Activated gamma-delta T cell treated with Interleukin-2 at 50 U/mL for 16 hours (primary cell): Measurements from ENCODE around the gene SETD5.

Source experiments
- DNase-seq: peaks from one replicate; pipeline ENCODE4 v3.0.0-alpha.2; 2020

The SETD5 gene

DNA sequence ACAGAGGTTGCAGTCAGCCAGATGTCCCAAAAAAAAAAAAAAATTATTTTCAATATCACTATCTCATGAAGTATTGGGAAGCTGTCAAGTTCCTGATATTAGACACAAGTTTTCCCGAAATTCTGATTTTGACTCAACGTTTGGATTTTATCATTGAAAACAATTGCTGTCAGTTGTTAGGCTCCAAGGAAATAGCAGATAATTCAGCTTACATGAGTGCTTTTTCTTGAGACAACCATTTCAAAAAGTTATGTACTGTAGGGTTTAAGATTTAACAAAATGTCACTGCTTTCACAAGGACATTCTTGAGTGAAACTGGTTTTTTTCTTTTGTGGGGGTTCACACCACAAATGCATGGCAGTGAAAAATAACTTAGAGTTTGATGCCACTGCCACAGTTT lies 9.3 kb upstream of the SETD5 start:
- DNase-seq, result no peak

DNA sequence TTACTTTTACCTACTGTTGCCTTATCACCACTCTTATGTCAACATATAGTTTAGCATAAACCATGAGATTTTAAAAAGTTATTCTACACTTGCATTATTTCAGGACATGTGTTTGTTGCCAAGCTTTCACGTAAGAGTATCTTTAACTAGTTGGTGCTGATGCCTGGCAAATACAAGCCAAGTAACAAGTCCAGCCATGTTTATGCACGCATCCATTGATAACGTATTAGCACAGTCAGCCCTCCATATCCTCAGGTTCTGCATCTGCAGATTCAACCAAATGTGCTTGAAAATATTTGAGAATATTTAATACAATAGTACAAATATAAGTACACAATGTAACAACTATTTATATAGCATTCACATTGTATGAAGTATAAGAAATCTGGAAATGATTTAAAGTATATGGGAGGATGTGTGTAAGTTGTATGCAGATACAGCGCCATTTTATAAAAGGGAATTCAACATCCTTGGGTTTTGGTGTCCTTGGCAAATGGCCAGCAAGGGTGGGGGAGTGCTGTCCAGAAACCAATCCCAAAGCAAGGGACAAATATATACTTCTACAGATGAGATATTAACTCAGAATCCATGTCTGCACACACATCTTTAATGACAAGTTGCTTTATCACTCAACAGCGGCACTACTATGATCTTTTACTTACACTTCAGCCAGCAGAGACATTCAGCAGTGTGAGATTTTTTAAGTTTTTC lies 8.7 kb upstream of the SETD5 start:
- DNase-seq, result no peak

DNA sequence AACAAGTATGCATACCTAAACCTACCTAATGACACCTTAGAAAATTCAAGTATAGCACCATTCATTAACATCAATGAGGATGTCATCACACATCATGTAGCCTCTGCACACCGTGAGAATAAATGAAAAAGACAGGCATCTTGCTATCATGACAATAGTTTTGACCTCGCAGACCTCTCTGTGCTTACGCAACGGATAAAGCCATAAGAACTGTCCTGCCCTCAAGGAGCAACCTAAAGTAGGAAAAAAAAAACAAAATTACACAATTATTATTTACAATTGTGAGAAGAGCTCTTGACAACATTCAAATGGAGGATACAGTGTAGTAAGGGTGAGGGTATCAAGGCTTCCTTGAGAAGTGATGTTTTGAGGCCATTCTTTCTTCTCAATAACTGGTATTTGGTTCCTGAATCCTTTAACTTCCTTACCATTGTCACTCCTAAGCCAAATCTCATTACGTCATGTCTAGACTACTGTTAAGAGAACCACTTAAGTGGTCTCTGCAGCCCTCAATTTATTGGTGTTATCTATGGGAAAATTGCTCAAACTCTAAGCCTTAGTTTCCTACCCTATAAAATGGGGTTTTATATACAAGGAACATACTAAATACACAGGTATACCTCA lies 7.0 kb upstream of the SETD5 start:
- DNase-seq, result no peak

DNA sequence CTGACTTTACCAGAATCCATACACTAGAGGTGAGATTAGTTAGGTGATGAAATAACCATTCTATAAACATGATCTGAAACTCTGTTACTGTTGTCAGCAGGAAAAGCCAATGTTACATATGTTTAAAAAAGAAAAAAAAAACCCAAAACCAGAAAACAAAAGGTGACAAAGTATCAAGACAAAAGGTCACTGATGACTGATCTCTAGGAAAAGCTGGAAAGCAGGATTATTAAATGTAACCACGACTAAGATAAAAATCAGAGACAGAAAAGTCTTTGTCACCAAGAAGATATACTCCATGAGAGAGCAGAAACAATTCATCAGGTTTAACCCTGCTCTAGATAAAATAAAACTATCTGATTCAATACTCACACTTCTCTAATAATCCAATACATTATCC lies 5.4 kb upstream of the SETD5 start:
- no peak for DNase-seq

DNA sequence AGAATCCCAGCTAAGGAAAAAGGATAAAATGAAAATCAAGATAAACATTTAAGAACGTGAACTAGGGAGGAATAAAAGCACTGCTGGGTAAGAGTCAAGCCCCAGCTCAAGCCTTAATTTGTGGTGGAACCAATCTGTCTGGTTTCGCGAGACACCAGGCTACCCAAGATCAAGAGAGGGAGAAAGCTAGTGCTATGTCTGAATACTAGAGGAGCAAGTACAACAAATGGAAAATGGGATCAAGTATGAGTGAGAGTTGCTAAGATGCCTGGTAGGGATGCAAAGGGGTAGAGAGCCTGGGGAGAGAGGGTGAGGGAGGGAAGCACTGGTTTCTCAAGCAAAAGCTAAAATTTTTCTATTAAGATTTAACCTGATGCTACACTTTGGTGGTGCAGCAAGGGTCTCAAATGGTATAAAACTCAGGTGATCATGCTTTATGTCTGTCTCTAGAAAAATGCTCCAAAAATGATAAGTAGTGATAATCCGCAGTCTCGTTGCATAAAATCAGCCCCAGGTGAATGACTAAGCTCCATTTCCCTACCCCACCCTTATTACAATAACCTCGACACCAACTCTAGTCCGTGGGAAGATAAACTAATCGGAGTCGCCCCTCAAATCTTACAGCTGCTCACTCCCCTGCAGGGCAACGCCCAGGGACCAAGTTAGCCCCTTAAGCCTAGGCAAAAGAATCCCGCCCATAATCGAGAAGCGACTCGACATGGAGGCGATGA lies 1.7 kb upstream of the SETD5 start:
- DNase-seq, result no peak

DNA sequence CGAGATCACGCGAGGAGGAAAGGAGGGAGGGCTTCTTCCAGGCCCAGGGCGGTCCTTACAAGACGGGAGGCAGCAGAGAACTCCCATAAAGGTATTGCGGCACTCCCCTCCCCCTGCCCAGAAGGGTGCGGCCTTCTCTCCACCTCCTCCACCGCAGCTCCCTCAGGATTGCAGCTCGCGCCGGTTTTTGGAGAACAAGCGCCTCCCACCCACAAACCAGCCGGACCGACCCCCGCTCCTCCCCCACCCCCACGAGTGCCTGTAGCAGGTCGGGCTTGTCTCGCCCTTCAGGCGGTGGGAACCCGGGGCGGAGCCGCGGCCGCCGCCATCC lies 1.1 kb upstream of the SETD5 start:
- no peak for DNase-seq

DNA sequence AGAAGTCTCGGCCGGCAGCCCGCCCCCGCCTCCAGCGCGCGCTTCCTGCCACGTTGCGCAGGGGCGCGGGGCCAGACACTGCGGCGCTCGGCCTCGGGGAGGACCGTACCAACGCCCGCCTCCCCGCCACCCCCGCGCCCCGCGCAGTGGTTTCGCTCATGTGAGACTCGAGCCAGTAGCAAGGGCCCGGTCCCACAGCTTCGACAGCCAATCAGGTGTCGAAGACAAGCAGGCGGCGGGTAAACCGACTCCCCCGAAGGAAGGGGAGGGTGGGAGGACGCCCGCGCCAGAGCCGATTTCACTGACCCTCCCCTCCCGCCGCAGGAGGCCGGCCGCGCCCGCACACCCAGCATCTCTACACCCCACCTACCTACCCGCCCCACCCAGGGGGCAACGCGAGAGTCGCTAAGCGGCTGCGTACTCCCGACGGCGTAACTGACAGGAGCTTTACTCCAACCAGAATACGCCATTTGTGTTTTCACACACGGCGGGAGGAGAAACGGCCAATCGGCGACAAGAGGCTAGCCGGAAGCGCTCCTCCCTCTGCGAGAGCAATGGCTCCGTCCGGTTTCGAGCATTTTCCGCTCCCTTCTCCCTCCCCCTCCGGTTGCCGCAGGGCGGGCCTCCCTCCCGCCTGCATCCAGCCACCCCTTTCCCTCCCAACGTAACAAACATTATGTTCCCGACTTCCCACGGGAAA lies 633 bp upstream of the SETD5 start:
- peak; percentile 99 for DNase-seq

DNA sequence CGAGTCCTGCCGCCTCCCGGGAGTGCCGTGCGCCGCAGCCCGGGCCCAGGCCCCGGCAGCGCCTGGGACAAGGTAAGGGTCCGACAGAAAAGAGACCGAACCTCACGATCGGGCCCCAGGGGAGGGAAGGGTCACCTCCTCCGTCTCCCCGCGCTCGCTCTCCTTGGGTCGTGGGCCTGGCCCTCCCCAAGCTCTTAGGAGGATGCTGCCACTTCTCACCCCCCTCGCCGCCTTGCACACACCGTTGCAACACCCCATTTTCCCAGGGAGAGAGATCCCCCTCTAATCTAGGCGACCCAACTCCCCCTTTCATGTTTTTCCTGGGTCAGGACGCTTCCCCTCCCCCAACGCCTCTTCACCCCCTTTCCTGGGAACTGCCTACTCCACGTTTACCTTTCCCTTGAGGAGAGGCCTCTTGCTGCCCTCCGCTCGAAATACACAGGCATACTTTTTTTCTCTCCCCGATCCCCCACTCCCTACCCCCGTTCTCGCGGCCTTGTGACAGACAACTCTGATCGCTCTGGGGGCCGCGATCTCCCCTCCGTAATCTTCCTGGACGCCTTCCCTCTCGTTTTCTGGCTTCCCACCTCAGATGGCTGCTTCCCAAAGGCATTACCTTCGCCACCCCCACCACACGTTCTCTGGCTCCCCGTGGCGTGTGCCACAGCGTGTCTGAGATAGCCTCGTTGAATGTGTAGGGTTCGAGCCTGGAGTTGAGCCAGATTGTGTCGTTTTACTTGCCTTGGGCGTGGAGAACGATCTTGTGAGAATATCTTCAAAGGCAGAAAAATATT lies 688 bp downstream of the SETD5 start:
- DNase-seq, result peak; percentile 31

DNA sequence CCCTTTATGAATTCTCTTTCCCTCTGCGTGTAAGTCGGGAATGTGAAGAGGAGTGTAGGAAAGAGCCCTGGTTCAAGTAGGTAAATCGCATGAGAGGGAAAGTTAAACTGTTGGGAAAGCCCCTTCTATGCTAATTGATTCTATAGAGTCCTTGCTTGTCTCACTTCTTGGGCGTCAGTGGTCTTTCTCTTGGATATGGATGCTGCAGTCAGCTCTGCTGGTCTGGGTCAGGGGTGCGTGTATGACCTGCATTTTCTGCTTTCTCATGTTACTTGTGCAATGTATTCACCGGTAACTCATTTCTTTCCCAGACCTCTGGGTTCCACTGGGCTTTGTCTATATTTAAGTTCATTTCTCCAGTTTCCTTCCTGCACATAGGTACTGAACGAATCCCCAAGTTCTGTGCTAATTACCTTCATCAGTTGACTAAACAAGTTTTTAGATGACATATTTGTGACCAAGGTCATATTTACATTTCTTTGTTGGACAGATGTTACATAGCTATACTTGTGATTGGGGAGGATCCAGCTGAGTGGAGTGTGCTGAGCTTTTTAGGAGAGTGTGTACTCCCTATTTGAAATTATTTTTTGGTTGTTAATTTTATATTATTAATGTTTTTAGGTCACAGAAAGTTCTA lies 1.4 kb downstream of the SETD5 start:
- DNase-seq, result no peak

DNA sequence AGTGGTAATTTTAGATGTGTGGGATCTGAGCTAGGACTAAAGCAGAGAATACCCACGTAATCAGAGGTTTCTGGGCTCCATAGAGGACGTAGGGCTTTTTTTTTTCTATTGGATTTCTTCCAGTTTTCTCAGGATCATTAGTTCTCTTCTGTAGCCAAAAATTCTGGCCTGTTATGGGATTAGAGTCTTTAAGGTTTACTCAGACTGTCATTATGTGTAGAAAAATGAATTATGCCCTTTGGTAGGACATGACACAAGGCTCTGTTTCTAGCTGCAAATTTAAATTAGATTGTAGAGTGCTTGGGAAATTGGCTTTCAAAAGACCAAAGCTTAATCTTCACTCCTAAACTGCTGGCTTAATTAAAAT lies 1.9 kb downstream of the SETD5 start:
- no peak for DNase-seq

DNA sequence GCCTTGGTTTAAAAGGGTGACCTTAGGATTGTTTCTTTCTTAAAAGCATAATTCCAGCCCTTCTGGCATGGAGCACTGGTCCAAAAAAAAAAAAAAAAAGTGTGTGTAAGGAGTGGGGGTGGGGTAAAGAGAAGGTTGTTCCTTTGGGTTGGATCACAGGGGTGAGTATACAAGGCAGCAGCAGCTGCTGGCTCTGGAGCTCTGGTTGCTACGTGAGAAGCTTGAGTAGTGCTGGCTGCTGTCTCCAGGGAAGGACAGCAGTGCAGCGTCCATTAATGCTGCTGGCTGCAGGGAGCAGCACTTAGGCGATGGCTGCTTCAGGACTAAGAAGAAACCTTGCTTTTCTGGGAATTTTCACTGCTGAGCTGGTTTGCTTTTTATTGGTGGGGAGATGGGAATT lies 2.3 kb downstream of the SETD5 start:
- DNase-seq, result no peak

DNA sequence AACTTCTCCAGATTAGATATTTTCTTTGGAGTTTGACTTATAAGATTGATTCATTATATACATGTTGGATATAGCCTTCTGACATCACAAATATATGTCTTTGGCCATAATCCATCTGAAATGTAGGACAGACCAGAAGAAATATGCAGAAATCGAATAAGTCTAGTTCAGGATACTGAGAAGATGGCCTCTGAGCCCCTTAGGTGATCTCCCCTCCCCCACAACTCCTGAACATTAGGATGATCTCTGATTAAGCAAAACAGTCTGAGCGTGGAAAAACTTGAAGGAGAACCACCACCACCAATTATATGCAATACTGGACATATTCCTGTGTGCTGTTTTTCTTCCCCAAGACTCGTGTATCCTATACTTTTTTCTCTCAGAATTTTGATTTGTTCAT lies 3.2 kb downstream of the SETD5 start:
- no peak for DNase-seq

DNA sequence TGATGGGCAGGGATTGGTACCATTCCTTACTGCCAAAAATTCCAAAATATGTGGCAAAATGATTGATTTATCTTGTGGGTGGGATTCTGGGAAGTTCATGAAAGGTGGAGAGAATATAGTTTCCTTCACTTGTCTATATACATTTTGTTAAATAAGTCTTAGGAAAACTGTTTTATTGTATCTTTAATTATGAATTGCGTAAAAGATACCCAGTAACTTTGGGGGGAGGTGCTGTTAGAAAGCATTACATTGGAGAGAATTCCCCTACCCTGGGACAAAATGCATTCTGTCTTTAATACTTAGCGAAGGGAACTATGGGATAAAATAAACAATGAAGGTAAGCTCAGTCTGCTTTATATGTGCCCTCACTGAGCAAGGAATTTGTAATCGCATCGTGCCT lies 4.6 kb downstream of the SETD5 start:
- no peak for DNase-seq

DNA sequence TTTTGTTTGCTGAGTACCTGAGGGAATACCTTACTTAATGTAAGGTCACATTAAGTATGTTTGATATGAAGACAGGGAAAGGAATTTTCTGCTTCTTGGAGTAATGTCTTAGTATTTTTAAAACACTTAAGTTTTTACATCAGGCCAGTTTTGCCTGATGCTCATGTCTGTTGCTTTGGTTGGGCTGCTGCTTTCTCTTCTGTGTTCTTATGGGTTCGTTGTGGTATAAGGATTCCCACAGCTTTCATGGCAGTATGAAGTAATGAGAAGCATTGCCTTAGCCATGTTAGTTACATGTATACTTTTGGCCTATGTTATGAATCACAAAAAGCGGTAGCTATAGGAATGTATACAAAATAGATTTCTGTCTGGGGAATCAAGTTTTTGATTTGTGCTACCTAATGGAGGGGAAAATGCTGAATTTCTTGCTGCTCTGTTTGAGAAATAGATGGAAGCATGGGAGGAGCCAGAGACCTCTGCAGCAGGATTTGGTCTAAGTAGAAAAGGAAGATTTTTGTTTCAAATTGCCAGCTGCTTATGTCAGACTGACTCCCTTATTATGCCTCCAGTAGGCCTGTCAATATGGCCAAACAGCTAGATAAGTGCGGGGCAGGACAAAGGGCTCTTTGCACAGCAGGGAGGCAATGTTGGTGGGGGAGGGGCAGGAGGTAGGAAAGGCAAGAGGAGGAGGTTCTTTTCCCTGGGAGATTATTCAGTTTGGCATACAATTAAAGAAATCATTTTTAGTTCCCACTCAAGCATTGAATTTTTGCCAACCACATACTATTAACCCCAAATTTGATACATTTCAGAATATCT lies 5.2 kb downstream of the SETD5 start:
- DNase-seq, result no peak

DNA sequence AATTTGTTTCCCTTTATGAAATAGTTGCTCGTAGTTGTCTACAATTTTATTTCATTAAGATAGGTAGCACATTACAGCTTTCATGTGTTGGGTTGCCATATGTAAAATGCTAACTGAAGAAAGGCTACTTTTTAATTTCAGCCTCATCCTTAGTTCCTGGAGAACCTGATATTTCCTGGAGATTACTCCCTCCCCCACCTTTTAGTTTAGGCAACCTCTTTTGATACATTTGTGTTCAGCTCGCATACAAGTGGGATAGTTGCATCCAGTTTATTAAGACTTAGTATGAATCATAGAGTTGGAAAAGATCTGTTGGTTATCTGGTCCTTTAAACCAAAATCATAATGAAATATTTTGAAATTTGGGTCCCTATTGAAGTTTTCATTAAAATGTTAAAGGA lies 6.0 kb downstream of the SETD5 start:
- no peak for DNase-seq

DNA sequence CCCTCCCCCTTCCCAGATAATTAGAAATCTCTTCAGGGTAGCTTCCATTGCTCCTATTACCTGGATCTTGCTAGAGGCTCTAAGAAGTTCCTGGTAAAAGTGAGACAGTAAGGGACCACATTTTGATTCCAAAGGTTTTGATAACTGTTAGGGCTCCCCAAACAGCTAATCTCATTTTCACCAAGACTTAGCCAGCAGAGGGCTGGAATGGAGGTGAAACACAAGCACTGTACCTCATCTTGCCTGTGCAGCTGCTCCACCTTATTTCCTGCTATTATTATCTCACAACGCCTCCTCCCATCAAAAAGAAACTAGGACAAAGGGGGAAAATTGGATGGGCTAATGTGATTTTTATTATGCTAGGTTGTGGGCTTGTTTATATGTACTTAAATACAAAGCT lies 7.3 kb downstream of the SETD5 start:
- peak; percentile 14 for DNase-seq

DNA sequence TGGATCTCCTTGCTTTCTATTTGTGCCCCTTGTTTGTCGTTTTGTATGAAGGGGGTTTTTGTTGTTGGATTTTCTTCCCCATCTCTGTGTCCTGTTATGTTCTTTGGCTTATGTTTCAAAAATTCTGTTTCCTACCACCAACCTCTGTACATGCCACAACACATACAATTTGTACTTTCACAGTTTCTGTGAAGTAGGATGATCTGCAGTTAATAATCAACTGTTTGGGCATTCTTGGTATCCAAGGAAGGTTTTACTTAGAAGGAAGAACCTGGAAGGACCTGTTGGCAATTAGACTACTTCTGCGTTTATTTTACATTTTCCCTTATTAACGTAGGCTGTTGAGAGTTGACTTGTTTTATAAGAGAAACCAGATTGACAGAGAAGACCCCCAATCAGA lies 8.3 kb downstream of the SETD5 start:
- no peak for DNase-seq

DNA sequence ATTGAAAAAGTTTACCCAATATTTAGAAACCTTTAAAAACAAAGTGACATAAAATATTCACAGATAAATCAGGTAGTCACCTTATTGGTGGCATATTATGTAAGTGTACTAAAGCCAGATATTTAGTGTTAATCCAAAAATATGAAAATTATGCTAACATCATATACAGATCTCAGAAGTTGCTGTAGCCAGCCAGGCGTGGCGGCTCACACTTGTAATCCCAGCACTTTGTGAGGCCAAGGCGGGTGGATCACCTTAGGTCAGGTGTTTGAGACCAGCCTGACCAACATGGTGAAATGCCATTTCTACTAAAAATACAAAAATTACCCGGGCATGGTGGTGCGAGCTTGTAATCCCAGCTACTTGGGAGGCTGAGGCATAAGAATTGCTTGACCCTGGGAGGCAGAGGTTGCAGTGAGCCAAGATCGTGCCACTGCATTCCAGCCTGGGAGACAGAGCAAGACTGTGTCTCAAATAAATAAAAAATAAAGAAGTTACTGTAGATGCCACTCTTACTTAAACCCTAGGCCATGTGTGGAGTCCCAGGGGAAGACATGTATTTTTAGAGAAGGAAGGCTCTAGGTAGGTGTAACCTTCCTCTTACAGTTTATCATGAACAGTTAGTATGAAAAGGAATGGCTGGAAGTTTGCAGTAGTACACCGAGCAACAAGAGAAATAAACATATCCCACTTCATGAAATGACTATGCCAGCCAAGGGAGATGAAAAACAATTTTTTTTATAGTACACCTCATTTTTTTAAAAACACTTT lies 9.6 kb downstream of the SETD5 start:
- no peak for DNase-seq

DNA sequence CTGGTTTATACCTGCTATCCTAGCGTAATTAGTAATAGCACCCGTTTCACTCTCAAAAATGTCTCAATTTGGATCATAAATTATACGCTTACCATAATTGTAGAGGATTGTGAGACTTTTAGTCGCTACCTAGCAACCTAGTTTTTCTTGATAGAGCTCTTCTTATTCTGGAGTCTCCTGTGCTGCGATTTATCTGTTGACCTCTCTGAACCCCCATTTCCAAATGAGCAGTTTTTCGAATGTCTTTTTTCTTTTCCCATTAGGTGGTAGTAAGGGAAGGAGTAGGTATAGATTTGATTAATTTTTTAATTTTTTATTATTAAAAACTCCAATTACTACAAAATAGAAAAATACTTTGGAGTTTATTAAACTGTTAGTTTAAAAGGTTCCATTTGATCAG lies 10.6 kb downstream of the SETD5 start:
- DNase-seq, result no peak

DNA sequence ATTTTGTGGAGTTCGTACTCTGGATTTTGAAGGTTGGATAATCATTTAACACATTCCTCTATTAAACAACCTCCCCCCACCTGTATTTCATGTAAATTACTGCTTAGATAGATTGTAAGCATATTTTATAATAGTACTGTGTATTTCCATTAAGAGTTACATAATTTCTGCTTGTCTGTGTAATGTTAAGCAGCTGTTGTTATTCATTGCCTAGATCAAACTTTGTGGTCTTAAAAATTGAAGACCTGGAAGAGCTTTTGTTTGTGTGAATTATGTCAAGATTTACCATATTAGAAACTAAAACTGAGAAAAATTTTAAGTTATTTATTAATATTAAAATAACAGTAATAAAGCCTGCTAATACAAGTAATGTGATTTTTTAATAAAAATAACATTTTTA lies 11.1 kb downstream of the SETD5 start:
- no peak for DNase-seq
